NK-92 (cell line): ENCODE results near the gene PRRX2.

Source experiments
- DNase-seq: peaks from one replicate; lab custom pipeline; 2025; ENCODE audit not compliant: unreplicated experiment; lab: John Stamatoyannopoulos, UW

PRRX2 gene

DNA sequence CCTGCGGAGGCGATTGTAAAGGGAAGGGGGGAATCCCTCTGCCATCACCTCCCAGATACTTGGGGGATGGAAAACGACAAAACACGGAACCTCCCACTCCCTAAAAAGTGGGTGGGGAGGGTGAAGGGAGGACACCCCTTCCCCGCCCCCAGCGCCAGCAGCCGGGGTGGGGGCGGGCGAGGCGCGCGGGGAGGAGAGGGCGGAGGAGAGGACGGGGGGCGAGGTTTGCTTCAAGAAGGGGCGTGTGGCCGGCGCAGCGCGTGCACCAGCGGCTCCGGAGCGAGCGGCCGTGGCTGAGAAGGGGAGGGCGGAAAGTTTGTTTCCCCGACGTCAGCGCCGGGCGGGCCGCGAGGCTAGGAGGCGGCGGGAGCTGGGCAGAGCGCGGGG is at the start of gene PRRX2:
Gene PRRX2 (plus strand): TSS at position 259 of the 387 bp plus-strand sequence. CDS start 221 bp downstream, outside the sequence.
- no peak for DNase-seq

DNA sequence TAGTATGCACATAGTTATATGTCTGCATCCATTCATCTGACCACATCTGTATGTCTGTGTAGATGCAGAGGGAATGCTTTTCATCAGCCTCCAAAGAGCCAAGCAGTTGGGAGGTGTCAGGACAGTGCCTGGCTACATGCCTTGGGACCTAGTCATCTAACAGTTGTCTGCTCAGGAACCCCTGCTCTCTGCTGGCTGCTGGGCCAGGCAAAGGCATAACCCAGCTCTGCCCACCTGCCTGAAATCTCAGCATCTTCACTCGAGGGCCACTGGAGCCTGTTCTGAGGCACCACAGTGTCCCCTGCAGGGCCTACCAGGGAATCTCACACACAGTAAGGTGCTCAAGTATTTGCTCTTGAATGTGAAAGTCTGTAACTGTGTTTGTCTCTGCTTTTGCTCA is 48.3 kb upstream of the PRRX2 start:
- DNase-seq: no peak

DNA sequence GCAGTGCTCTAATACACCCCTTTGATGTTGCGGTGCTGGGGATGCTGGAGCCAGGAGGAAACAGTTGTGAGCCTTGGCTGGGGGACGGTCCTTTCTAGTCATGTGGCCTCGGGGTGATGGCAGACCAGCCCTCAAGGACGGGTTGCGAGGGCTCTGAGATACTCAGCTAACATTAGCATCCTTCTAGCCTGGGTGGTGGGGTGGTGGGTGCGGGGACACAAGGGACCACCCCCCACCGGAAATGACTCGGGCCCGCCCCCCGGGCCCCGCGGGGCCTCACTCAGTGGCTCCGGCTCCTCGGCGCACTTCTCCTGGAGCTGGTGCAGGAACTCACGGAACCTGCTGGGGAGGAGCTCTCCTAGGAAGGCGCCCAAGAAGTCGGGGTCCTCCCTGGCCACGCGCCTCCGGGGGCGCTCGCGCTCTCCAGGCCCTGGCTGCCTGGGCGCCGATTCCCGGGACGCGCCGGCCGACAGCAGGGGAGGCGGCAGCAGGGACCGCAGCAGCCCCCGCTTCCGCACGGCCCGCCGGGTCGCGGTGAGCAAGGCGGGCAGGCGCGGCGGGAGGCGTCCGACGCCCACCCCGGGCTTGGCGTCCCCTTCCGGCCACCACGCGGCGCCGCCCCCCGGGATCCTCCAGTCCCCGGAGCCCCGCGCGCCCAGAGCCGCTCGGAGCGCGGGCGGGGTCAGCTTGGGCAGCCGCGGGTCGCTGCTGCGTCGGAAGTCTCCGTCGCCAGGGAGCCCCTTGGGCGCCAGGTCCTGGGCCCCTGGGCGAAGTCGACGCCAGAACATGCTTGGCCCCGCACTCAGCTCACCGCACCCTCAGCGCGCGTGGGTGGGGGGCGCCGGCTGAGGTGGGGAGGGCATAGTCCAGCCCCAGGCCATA is 45.4 kb upstream of the PRRX2 start:
- no peak for DNase-seq

DNA sequence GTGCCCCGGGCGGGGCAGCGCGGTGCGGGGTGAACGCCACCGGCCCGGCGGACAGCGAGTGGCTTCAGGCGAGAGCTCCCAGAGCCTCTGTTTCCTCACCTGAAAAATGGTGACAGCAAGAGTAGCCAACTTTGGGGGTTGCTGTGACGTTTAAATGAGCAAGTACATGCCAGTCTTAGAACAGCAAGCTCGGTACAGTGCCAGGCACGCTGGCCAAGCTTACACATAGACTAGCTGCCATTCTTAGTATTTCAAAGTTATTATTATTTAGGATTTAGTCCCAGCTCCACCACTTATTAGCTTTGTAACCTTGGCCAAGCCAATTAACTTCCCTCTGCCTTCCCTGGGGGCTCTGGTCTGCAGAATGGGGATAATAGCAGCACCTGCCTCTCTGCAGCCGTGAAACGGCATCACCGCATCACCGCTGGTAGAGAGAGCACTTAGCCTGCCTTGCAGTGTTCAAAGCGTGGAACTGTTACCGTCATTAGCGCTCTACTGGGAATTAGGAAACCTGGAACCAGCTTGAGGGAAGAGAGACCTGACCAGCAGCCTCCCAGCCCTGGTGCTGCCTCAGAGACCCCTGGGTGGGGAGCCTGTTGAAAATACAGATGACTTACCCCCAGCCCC is 44.7 kb upstream of the PRRX2 start, which contains the start of gene C9orf50:
Gene C9orf50 (minus strand): TSS at position 433 of the 627 bp plus-strand sequence. CDS start 527 bp downstream, outside the sequence.
- no peak for DNase-seq

DNA sequence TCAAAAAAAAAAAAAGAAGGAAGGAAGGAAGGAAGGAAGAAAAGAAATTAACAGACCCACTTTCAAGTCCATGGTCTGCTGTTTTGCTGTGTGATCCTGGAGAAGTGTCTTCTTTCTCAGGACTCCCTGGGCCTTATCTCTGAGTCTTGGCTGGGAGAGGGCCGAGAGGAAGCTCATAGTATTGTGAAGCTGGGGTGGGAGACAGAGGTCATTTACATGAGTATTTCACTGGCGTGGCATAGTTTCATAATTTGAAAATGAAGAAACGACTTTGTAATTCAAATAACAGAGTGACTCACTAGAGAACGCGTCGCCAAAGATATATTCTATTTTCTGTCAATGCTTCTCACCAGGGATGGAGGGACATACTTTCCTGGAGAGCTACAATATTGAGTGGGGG is 42.1 kb upstream of the PRRX2 start:
- DNase-seq: no peak

DNA sequence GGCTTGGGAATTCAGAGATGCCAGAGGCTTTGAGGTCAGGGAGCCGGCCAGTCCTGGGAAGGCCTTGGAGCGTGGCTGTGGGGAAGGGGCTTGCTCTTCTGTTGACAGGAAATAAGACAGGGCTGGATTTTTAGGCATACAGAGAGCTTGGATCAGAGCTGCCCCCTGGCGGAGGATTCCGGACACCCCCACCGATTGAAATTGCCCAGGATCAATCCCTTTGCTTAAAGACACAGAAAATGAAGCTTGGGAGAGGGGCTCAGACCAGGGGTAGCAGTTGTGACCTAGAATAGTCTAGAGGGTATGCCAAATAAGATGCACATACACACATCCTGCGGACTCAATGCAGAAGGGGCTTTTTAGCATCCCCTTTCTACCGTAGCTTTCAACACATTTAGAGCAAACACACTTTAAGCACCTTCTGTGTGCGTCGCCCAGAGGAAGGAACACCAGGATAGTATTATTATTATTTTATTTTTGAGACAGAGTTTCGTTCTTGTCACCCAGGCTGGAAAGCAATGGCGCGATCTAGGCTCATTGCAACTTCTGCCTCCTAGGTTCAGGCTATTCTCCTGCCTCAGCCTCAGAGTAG is 41.2 kb upstream of the PRRX2 start:
- no peak for DNase-seq

DNA sequence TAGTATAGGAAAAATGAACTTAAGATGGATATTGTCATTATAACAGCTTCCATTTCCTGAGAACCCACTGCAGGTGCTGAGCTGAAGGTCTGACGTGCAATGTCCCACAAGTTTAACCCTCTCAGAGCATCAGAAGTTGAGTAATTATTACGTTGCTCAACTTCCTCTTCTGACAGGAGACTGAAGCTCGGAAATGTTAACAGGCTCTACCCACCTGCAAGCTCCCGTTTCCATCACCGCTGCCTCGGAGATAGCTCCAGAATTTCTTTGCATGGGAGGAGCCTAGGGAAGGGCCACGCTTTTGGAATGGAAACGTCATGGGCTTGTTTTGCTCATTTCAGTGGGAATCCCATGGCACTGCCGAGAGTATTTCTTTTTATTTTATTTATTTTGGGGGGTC is 40.5 kb upstream of the PRRX2 start:
- DNase-seq: no peak

DNA sequence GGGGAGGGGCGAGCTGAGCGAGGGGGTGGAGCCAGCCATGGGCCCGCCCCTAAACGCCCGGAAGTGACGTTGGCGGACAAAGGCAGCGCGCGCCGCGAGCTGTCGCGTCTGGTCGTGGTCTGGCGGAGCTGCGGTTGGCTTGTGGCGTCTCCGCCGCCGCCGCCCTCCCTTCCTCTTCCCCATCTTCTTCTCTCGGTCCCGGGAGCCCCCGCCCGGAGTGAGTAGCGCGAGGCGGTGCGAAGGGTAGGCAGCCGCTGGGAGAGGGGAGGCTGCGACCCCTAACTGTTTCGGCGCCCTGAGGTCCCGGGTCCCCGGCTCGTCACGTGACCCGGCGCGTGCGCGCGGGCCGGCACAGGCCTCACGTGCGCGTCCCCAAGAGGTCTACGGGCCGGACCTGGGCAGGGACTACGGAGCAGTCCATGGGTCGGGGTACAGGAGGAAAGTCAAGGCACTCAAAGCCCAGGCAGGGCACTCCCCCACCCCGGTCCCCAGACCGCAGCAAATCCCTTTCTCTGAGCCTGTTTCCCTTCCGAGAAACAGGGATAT is 39.3 kb upstream of the PRRX2 start, which contains the start of gene NTMT1:
Gene NTMT1 (plus strand): TSS at position 85 of the 546 bp plus-strand sequence. CDS start 6,541 bp downstream, outside the sequence.
- no peak for DNase-seq

DNA sequence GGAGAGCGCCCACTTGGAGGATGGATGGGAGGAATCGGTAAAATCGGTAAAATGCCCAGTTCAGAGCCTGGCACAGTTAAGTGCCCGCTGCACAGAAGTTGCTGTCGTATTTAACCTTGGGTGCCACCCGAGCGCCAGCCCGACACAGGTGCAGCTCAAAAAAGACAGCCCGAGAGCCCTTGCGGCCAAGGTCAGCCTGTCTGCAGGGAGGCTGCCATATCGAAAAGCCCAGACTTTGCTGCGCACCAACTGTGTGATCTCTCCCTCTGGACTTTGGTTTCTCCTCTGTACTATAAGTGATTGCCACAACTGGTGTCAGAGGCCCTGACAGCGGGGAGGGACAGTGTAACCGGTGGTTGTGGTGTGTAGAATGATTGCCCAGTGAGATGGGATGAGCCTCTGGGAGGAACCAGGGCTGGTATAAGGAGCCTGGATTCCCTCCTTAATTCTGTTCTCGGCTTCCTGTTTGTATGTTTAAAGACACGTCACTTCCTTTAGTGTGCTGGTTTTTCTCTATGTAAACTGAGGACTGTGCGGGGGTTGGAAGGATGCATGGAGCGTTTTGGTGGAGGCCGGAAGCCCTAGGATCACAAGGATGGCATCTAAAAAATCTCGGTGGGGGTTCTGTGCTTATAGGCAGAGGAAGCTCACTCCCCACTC is 38.7 kb upstream of the PRRX2 start:
- no peak for DNase-seq

DNA sequence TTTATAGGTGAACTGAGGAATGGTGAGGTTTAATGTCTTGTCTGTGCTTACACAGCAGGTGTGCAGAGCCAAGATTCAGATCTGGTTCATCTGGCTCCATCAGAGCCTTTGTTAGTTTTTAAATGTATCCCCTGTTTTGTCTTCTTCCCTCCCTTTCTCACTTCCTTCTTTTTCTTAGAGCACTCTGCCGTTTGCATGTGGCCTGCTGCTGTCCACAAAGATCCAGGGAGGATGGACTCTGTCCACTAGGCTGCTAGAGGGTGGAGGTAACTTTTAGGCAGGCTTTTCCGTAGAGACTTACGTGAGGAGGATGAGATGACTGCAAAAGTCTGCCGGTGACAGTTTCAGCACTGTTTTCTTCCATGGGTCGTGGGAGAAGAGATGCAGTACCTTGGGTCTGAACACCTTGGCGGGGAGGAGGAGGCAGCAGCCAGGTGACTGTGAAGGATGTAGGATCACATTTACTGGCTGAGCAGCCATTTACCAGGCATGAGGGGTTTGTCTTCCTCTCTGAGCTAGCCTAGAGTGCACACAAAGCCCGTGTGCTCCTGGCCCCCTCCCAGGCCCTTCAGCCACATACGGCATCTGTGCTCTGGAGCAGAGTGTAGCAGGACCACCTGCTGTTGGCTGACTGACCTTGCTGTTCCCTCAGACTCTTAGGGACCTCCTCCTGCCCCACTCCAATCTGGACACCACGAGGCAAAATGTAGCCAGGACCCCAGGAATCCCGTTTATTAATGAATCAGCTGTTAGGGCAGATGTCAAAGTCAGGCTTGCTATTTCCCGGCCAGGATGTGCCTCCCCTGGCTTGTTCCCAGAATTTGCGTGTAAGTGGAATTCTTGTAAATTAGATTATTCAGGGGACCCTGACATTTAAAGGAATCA is 37.6 kb upstream of the PRRX2 start:
- no peak for DNase-seq

DNA sequence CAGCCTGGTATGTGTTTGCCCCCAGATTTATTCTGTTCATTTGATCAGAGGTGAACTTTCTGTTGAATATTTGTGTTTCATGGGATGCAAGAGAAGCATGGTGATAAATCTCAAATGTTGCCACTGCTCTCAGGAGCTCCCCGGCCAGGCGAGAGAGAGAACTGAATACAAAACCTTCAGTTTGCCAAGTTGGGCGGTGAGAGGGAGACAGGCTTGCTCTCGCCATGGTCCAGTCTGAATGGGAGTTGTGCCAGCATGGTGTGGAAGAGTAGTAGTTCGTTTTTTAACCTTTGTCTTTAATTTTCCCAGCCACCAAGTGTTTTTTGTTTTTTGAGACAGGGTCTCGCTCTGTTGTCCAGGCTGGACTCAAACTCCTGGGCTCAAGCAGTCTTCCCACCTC is 36.7 kb upstream of the PRRX2 start:
- no peak for DNase-seq

DNA sequence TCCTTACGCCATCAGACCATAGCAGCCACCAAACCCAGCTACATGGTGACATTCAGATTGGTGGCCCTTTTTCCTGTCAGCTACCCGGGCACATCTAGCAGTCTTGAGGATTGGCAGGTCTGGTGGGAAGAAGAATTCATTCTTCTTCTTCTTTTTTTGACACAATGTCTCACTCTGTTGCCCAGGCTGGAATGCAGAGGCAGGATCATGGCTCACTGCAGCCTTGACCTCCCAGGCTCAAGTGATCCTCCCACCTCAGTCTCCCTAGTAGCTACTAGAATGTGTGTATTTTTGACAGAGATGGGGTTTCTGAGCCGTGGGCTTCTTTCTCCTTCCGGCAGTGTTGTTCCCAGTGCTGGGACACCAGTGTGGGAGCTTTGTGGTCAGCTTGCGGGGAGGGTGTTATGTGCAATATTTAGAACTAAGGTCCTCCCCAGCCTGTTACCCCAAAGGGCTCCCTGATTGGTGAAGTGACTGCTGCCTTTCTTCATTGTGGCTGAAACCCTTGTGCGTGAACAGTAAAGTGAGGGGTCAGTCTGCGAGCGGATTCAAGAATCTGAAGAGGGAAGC is 36.1 kb upstream of the PRRX2 start:
- DNase-seq: no peak

DNA sequence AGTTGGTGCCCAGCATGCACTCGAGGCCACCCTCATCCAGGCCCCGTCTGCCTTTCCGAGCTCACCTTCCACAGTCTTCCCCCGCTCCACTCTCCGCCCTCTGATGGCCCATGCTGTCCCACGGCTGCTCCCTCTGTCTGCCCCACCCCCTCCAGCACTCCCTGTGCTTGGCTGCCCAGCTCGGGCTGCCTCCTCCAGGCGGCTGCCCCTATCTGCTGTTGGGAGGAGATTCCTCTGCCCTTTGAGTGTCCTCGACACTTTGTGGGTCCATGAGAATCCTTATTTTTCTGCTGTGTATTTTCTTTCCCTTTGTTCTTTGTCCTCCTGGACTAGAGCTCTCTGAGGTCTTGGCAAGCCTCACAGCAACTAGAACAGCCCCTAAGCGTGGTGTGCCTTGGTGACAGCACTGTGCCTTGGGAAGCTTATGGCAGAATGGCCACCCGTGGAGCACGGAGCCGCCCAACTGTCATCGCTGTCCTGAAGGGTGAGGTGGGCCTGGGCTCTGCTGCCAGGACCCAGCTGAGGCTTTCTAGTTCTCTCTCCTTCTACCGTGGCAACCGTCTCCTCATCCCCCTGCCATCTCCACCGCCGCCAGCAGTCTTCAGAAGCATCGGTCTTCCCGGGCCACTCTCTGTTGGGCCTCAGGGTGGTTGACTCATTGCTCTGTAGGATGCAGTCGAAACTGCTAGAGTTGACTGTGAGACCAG is 34.3 kb upstream of the PRRX2 start:
- no peak for DNase-seq

DNA sequence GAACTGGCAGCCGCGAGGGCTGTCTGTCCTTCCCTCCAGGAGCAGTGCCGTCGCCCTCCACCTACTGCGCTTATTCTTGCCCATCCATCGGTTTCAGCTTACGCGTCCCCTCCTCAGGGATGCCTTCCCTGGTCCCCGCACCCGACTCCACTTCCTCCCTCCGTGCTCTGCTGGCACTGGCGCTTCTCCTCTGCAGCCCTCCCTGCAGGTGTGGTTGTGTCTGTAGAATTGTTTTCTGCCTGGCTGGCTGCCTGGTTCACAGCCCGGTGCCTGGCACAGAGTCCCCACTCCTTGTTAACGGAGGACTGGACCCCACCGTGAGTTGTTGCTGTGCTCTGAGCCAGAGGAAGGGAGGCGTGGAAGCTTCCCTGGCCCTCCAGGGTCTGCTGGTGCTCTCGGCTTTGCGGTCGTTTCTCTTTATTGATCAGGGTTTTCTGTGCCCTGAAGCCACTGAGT is 33.7 kb upstream of the PRRX2 start:
- DNase-seq: no peak

DNA sequence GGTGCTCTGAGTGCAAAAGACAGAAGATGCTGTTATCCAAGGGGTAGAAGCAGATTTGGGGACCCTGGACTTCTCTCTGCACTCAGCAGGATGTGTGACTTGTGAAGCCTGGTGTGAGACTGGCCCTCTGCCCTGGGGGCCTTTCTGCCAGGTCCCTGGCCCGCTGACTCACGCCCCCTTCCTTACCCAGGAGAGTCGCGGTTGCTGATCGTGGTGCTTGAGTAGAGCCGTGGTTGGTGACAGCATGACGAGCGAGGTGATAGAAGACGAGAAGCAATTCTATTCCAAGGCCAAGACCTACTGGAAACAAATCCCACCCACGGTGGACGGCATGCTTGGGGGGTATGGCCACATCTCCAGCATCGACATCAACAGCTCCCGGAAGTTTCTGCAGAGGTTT is 33.0 kb upstream of the PRRX2 start:
- DNase-seq: no peak

DNA sequence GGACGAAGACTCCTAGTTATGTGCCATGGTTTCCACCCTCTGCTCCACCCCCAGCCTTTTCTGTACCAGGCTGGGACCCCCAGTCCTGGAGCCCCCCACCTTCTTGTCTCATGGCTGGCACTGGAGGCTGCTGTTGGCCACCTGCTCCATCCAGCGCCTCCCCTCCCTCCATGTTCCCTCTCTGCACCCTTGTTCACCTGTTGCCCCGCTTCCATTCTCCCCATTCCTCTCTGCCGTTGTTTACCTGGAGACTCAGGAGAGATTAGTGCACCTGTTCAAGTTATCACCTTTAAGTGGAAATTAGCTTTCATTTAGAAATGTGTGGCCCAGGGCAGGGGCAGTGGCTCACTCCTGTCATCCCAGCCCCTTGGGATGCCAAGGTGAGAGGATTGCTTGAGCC is 32.2 kb upstream of the PRRX2 start:
- no peak for DNase-seq

DNA sequence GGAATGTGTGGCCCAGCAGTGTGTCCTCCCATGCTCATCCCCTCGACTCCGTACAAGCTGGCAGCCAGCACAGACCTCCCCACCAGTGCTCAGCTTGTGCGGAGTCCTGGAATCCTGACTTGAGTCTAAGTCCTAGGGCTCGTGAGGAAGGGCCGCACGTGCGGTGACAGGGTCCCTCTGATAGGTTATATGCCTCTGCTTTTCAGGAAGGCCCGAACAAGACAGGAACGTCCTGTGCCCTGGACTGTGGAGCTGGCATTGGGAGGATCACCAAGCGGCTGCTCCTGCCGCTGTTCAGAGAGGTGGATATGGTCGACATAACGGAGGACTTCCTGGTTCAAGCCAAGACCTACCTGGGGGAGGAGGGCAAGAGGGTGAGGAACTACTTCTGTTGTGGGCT is 31.6 kb upstream of the PRRX2 start:
- DNase-seq: no peak

DNA sequence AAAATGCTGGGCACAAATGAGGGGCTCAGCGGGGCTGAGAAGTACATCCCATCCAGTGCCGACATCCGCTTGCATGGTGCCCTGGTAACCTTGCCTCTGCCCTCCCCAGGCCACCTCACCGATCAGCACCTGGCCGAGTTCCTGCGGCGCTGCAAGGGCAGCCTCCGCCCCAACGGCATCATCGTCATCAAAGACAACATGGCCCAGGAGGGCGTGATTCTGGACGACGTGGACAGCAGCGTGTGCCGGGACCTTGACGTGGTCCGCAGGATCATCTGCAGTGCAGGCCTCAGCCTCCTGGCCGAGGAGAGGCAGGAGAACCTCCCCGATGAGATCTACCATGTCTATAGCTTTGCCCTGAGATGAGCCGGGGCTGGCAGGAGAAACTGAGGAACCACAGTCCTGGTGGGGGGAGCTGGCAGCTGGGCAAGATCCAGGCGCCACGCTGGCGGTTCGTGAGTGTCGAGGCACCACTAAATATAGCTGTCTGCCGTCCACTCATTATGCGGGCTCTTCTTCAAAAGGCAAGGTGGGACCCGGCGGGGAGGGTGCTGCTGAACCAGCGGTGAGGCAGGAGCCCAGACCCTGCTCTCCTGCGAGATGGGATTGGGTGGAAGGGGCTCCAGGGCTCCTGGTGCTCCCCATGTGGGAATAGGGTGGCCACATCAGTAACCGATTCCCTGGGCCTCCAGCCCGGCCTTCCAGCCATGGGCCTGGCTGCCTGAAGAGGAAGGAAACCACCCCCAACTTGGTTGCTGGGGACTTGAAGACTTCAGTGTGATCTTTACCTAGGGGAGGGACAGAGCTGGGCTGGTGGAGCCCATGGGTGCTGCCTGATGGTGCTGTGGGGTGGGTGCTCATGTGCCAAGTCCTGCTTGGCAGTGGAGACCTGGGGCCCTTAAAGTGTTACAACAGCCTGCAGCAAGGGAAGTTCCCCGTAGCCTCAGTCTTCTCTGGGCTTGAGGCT is 30.1 kb upstream of the PRRX2 start:
- no peak for DNase-seq
